A549 (cell line): ENCODE results near the gene CD79B. TPM values are rescaled to one million over a fixed set of nuclear protein-coding genes. Genes with fewer than 3 reads are reported as not detected.
A peak's percentile ranks its signal among the peaks of the same experiment; 100 is the strongest.
"Not testable (repeated sequence)": the region's sequence is repeated elsewhere in the genome, so short reads cannot be mapped to it uniquely, and the experiment has no call there.

ENCODE experiments used
- ATAC-seq, 2 experiments: fragments of 200-7000 bp in 1 of 2; fragments of >200 bp in 1 of 2; cut with Nextera tagmentation in 1 of 2; cut with Tn5 transposase in 1 of 2; 3 replicates each; pipeline versions ENCODE4 v1.8.0 to v1.9.1; 2018 to 2020; ENCODE audit warnings: mild to moderate bottlenecking in 1 of 2, moderate library complexity in 1 of 2
- CTCF ChIA-PET: fragments of 300-600 bp; sonication (Branson Sonifier 250); formaldehyde crosslinking; extraction: SDS; loops from one replicate; lab custom pipeline; 2021; ENCODE audit warnings: antibody characterized with exemption, inconsistent platforms; lab: Yijun Ruan, JAX
- POLR2A ChIA-PET: fragments of 350-600 bp; formaldehyde crosslinking; extraction: SDS; loops from one replicate; lab custom pipeline; 2021; ENCODE audit warnings: antibody characterized with exemption, inconsistent platforms; lab: Yijun Ruan, JAX
- DNase-seq, 2 experiments: peaks; one replicate each; pipeline versions ENCODE4 v3.0.0 to v3.0.0-alpha.2; 2011 to 2016; ENCODE audit warnings: low read depth in 1 of 2, low spot score in 1 of 2
- FAIRE-seq: peaks from 2 replicates; lab custom pipeline; 2011; peaks lifted over from hg19 to GRCh38; lab: Jason Lieb, UNC
- H3K27ac ChIP-seq, 2 experiments: fragments of >200 bp; sonication (Bioruptor Twin); formaldehyde crosslinking; 3 replicates each; pipeline ENCODE4 v1.5.1; 2016 to 2017
- H3K4me1 ChIP-seq: fragments of >200 bp; sonication (Bioruptor Twin); formaldehyde crosslinking; 3 replicates; pipeline ENCODE4 v1.6.1; 2016
- H3K4me2 ChIP-seq: fragments of >200 bp; sonication (Bioruptor Twin); formaldehyde crosslinking; 3 replicates; pipeline ENCODE4 v1.6.1; 2016
- H3K4me3 ChIP-seq: fragments of >200 bp; sonication (Bioruptor Twin); formaldehyde crosslinking; 3 replicates; pipeline ENCODE4 v1.5.1; 2016
- H3K9me3 ChIP-seq: fragments of >200 bp; sonication (Bioruptor Twin); formaldehyde crosslinking; 3 replicates; pipeline ENCODE4 v1.6.1; 2016
- CHD2 ChIP-seq: fragments of 150-350 bp; IDR thresholded peaks from 2 replicates; pipeline ENCODE4 v1.6.1; 2014; ENCODE audit warnings: low read length; ENCODE audit not compliant: partially characterized antibody
- FOSB ChIP-seq: fragments of 250-450 bp; sonication (Bioruptor Pico); IDR thresholded peaks from 2 replicates; pipeline ENCODE4 v1.5.0; 2020; ENCODE audit warnings: mild to moderate bottlenecking, moderate library complexity
- HDAC2 ChIP-seq: fragments of 200-600 bp; sonication (generic); IDR thresholded peaks from 2 replicates; pipeline ENCODE4 v1.6.1; 2016
- HOXA7 ChIP-seq: fragments of 250-450 bp; sonication (Bioruptor Pico); IDR thresholded peaks from 2 replicates; pipeline ENCODE4 v1.5.0; 2020; ENCODE audit warnings: mild to moderate bottlenecking, moderate library complexity
- JUN ChIP-seq, 2 experiments: fragments of >200 bp; sonication (Bioruptor Twin); formaldehyde crosslinking; IDR thresholded peaks; 2 replicates in 1 of 2; 3 replicates in 1 of 2; pipeline ENCODE4 v1.6.1; 2016 to 2017
- KDM5A ChIP-seq: fragments of 200-600 bp; sonication (generic); IDR thresholded peaks from 2 replicates; pipeline ENCODE4 v1.6.1; 2016; ENCODE audit warnings: antibody characterized with exemption, mild to moderate bottlenecking
- MAFK ChIP-seq: fragments of 450-650 bp; IDR thresholded peaks from 2 replicates; pipeline ENCODE4 v1.6.1; 2014; ENCODE audit not compliant: partially characterized antibody
- POLR2A ChIP-seq: IDR thresholded peaks from 2 replicates; pipeline ENCODE4 v1.6.1; 2012; ENCODE audit warnings: mild to moderate bottlenecking, low read length
- POLR2AphosphoS2 ChIP-seq: conservative IDR thresholded peaks from 2 replicates; pipeline ENCODE4 v1.6.1; 2012; ENCODE audit warnings: low read length, improper control_type of control experiment, inconsistent platforms
- RAD21 ChIP-seq, 2 experiments: fragments of >200 bp in 1 of 2; sonication (Bioruptor Twin) in 1 of 2; formaldehyde crosslinking in 1 of 2; IDR thresholded peaks in 1 of 2; conservative IDR thresholded peaks in 1 of 2; 2 replicates in 1 of 2; 3 replicates in 1 of 2; pipeline ENCODE4 v1.6.1; 2012 to 2018; ENCODE audit warnings: inconsistent platforms in 1 of 2
- SMC3 ChIP-seq: fragments of >200 bp; sonication (Bioruptor Twin); formaldehyde crosslinking; IDR thresholded peaks from 3 replicates; pipeline ENCODE4 v1.6.1; 2018; ENCODE audit warnings: inconsistent platforms
- SREBF2 ChIP-seq: fragments of 450-650 bp; IDR thresholded peaks from 2 replicates; pipeline ENCODE4 v1.6.1; 2014; ENCODE audit warnings: mild to moderate bottlenecking, moderate library complexity
- ZNF302 ChIP-seq: fragments of 250-450 bp; sonication (Bioruptor Pico); IDR thresholded peaks from 2 replicates; pipeline ENCODE4 v1.9.0; 2021; ENCODE audit warnings: inconsistent platforms, mild to moderate bottlenecking, moderate library complexity
- WGBS: methylation state at CpG from one replicate; pipeline ENCODE4 v1.1.6; 2017; ENCODE audit errors: missing lambda C conversion rate; 5-methylcytosine and 5-hydroxymethylcytosine counted together
- polyA plus RNA-seq, 4 experiments: library from polyadenylated mRNA; depleted of rRNA in 3 of 4; stranded (reverse); fragments of >200 nt; fragmentation: RNase III in 1 of 4; extraction: RNeasy Plus Mini Kit Qiagen cat#74134 plus additional on column Dnase treatment in 1 of 4; gene quantifications; 2 replicates in 3 of 4; 3 replicates in 1 of 4; pipeline ENCODE4 v1.2.3, GENCODE V29; 2011 to 2017
- TF ChIP-seq, protein P1 (sequence below): fragments of >200 bp; sonication (Bioruptor Twin); formaldehyde crosslinking; IDR thresholded peaks from 3 replicates; pipeline ENCODE4 v1.5.1; 2016
- TF ChIP-seq, protein P2 (sequence below): fragments of 250-450 bp; sonication (Bioruptor Pico); IDR thresholded peaks from 2 replicates; pipeline ENCODE4 v1.5.0; 2021; ENCODE audit warnings: mild to moderate bottlenecking, moderate library complexity, borderline replicate concordance

Gene CD79B
- polyA plus RNA-seq, 2 of the 4 experiments (the other 2 are of a cell fraction), result 0.14 TPM; not detected in 1

GRCh38 chr17:63920050-63920449, 12.1 kb downstream of the CD79B start:
- not testable (repeated sequence) for H3K4me1 ChIP-seq, H3K4me2 ChIP-seq, H3K9me3 ChIP-seq, H3K27ac ChIP-seq, ATAC-seq, FAIRE-seq, H3K4me3 ChIP-seq
- DNase-seq, result peak in 1 of 2 experiments; percentile 2
- 76% methylated on average over 6 of the region's 6 CpGs for WGBS
- POLR2A ChIA-PET, result interaction anchor here (1.1 kb wide), 1 partner anchor 30 kb away, joined by 4 read pairs; no protein-coding TSS in a partner anchor
- CTCF ChIA-PET, result interaction anchor here (0.7 to 16.7 kb wide), 50 partner anchors 9 to 509 kb away, joined by 3 to 386 read pairs (median 6); partner anchors contain the start of genes CD79B, CSHL1, ERN1 and ICAM2

DNA sequence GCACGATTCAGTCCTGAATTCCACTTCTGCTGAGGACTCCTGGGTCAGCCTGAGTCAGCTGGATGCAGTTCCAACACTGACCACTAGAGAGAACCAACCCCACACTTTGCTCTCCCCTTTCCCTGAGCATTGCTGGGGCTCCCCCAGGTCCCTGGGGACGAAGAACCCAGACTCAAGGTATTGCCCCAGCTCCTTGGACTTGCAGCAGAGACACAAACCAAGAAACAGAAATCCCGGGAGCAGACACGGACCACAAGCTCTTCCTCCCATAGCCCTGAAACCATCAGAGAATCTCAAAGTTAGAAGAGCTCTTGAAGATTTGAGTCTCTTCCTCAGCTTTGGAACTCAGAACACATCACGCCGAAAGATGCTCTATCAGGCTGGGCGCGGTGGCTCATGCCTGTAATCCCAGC, 12.8 kb downstream of the CD79B start:
- DNase-seq (peak; percentile 67 to 92), FAIRE-seq (no peak), ATAC-seq (peak; percentile 83 to 97)
- H3K27ac ChIP-seq, result no peak overlapping the region
- H3K9me3 ChIP-seq, result no peaks in the 10 kb centered on the region
- 0 out of 3 replicates have a peak overlapping the region, but pooled peaks have one; percentile 0 for H3K4me2 ChIP-seq
- POLR2A ChIA-PET, result interaction anchor here (0.6 to 1.9 kb wide), 5 partner anchors 31 to 227 kb away, joined by 3 to 10 read pairs (median 4); no protein-coding TSS in a partner anchor
- no peak overlapping the region for H3K4me3 ChIP-seq
- no peaks in the 10 kb centered on the region; the same call in 2 of the 3 replicates for H3K4me1 ChIP-seq
- TF ChIP-seq POLR2AphosphoS2, result no peak
- TF ChIP-seq HDAC2, result no peak
- no peak for TF ChIP-seq SREBF2
- TF ChIP-seq, protein P1, sequence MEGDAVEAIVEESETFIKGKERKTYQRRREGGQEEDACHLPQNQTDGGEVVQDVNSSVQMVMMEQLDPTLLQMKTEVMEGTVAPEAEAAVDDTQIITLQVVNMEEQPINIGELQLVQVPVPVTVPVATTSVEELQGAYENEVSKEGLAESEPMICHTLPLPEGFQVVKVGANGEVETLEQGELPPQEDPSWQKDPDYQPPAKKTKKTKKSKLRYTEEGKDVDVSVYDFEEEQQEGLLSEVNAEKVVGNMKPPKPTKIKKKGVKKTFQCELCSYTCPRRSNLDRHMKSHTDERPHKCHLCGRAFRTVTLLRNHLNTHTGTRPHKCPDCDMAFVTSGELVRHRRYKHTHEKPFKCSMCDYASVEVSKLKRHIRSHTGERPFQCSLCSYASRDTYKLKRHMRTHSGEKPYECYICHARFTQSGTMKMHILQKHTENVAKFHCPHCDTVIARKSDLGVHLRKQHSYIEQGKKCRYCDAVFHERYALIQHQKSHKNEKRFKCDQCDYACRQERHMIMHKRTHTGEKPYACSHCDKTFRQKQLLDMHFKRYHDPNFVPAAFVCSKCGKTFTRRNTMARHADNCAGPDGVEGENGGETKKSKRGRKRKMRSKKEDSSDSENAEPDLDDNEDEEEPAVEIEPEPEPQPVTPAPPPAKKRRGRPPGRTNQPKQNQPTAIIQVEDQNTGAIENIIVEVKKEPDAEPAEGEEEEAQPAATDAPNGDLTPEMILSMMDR, result peak; percentile 90
- TF ChIP-seq, protein P2, sequence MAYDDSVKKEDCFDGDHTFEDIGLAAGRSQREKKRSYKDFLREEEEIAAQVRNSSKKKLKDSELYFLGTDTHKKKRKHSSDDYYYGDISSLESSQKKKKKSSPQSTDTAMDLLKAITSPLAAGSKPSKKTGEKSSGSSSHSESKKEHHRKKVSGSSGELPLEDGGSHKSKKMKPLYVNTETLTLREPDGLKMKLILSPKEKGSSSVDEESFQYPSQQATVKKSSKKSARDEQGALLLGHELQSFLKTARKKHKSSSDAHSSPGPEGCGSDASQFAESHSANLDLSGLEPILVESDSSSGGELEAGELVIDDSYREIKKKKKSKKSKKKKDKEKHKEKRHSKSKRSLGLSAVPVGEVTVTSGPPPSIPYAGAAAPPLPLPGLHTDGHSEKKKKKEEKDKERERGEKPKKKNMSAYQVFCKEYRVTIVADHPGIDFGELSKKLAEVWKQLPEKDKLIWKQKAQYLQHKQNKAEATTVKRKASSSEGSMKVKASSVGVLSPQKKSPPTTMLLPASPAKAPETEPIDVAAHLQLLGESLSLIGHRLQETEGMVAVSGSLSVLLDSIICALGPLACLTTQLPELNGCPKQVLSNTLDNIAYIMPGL (CRISPR knock-in tag), result no peak
- TF ChIP-seq HOXA7 (CRISPR knock-in tag), result no peak
- no peak for TF ChIP-seq FOSB (CRISPR knock-in tag)
- TF ChIP-seq MAFK, result peak; percentile 44
- no peak for TF ChIP-seq ZNF302 (CRISPR knock-in tag)
- no peak for TF ChIP-seq CHD2
- TF ChIP-seq KDM5A, result no peak
- TF ChIP-seq POLR2A, result no peak
- no peak for TF ChIP-seq JUN (IDR thresholded peaks at IDR 0.05)
- TF ChIP-seq RAD21 (conservative IDR thresholded peaks at IDR 0.05 in 1 of 2, IDR thresholded peaks at IDR 0.05 in 1 of 2), result peak; percentile 91 to 95
- TF ChIP-seq SMC3, result peak; percentile 83
- TF ChIP-seq, all 56 proteins: peak for 4
- CTCF ChIA-PET, result interaction anchor here (0.7 to 16.7 kb wide), 67 partner anchors 8 to 510 kb away, joined by 3 to 386 read pairs (median 5); partner anchors contain the start of genes CD79B, CSHL1, ERN1 and ICAM2
- WGBS, result 24% methylated on average over 8 of the region's 8 CpGs

DNA sequence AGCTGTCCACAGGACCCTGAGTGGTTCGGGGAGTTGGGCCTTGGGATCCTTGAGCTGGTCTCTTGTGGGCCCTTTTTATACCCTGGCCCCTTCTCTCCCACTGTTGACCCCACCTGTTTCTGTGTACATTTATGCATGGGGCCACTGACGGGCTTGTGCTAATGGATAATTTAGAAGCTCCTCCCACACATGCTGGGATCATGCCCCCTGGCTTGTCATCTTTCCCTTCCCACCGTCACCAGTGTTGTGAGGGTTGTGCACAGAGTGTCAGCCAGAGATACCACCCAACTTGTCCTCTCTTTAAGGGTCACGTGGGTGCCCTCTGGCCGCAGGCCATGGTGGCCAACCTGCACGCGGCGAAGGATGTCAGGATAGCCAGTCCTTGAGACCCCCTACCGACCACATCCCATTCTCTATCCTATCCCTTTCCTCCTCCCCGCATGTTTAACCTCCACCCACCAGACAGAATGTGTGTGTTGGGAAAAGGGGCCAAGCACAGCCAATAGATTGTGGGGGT, 13.3 kb downstream of the CD79B start, which contains the start of gene GH1:
TSS of gene GH1 (minus strand) at position 51 of the 517 bp plus-strand sequence. CDS start 63 bp downstream, outside the sequence.
- not testable (repeated sequence) for H3K4me3 ChIP-seq, H3K27ac ChIP-seq, H3K9me3 ChIP-seq, ATAC-seq, DNase-seq, FAIRE-seq, H3K4me1 ChIP-seq
- H3K4me2 ChIP-seq, result 0 out of 3 replicates have a peak within 1 kb of the TSS, but pooled peaks have one; percentile 0
- 48% methylated on average over 10 of the region's 10 CpGs for WGBS
- CTCF ChIA-PET, result interaction anchor here (0.7 to 16.7 kb wide), 65 partner anchors 8 to 511 kb away, joined by 3 to 386 read pairs (median 5); partner anchors contain the start of genes CD79B, CSHL1, ERN1 and GH2
- POLR2A ChIA-PET, result interaction anchor here (0.6 to 1.9 kb wide), 5 partner anchors 32 to 227 kb away, joined by 3 to 10 read pairs (median 4); no protein-coding TSS in a partner anchor
